Measurements from ENCODE around the gene PDE10A.

PDE10A gene

DNA sequence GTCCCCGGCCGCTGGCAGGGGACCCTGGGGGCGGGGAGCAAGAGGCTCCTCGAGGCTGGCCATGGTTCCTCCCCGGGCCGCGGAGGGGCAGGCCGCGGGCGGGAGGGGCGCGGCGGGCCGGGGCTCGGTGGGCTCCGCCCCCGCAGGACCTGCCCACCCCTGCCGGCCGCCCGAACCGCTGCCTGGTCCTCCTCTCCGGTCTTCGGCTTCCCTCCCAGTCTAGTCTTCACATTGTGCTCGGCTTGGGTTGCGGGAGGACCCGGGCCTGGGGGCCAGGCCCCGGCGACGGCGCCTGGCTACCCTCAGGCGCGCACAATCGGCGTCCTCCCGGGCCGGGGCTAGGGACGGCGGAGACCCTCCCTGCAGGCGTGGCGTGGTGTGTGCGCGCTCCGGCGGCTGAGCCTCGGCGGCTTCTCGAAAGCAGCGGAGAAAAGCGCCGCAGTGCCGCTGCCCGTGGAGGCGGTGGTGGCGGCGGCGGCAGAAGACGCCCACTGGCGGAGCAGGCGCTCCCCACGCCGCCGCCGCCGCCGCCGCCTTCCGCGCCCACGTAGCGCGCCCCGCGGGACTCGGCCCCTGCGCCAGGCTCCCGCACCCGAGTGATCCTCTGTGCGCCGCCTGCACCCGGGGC, at the start of gene PDE10A:
Gene PDE10A (minus strand): TSS at position 493 of the 628 bp plus-strand sequence. CDS start 430 bp downstream, at position 63.
- no peak within 1 kb of the TSS for H3K9ac ChIP-seq (ENCODE audit: low read length)
- peaks cover 29% of the 10 kb centered on the region for H3K4me1 ChIP-seq (ENCODE audit: control insufficient read depth, low read depth, low read length)
- H3K27me3 ChIP-seq (ENCODE audit: control insufficient read depth, insufficient read depth, low read length), result peaks cover 86% of the 10 kb centered on the region
- no peaks in the 10 kb centered on the region for H3K9me3 ChIP-seq (ENCODE audit: control insufficient read depth, low read depth, low read length)
- peak within 1 kb of the TSS; percentile 71 for H3K4me3 ChIP-seq (ENCODE audit: low read length)
- H3K36me3 ChIP-seq (ENCODE audit: control insufficient read depth, low read depth, low read length), result no peaks in the 10 kb centered on the region
- no peak within 1 kb of the TSS for H3K27ac ChIP-seq (ENCODE audit: low read length)

DNA sequence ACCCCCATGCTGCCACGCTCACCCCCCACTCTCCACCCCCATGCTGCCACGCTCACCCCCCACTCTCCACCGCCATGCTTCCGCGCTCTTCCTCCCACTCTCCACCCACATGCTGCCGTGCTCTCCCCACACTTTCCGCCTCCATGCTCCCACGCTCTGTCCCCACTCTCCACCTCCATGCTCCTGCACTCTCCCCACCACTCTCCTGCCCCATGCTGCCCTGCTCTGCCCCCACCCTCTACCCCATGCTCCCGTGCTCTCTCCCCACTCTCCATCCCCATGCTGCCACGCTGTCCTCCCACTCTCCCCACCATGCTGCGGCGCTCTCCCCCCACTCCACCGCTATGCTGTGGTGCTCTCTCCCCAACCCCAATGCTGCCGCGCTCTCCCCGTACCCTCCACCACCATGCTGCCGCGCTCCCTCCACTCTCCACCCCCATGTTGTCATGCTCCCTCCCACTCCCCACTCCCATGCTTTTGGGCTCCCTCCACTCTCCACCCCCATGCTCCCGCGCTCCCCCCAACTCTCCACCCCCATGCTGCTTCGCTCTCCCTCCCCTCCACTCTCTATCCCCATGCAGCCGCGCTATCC, 46.0 kb upstream of the PDE10A start:
- Histone ChIP-seq H3K36me3 (ENCODE audit: control insufficient read depth, low read depth, low read length) (no peaks in the 10 kb centered on the region), H3K4me3 (ENCODE audit: low read length) (no peak overlapping the region), H3K9ac (ENCODE audit: low read length) (no peak overlapping the region), H3K27ac (ENCODE audit: low read length) (no peak overlapping the region), H3K4me1 (ENCODE audit: control insufficient read depth, low read depth, low read length) (no peaks in the 10 kb centered on the region), H3K9me3 (ENCODE audit: control insufficient read depth, low read depth, low read length) (no peaks in the 10 kb centered on the region), H3K27me3 (ENCODE audit: control insufficient read depth, insufficient read depth, low read length) (no peaks in the 10 kb centered on the region)

DNA sequence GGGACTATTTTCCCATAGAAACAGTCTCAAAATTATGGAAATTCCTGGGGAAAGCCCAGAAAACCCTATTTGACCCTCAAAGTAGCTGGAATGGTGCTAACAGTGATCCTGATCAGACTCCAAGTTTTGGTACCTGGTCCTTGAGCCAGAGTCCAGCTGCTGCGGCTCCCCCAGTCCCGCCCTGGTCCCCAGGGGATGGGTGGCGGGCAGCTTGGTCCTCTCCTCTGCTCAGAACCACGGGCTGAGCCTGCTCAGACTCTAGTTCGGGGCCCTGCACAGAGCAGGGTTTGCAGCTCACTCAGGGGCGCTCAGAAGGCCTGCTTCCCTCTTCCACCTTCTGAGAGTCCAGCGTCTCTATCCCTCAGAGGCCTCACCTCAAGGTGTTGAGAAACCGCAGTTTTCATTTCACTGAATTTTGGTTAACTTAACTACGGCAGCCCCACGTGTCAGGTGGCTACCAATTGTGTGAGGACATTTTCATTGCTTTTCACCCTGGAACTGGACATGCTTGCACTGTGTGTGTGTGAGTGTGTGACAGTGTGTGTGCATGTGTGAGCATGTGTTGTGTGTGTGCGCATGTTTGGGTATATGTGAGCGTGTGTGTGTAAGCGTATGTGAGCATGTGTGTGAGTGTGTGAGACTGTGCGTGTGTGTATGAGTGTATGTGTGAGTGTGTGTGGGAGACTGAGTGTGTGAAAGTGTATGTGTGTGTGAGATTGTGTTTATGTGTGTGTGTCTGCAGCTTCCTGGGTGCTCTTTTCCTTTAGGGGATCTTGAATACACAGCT, 44.2 kb upstream of the PDE10A start:
- Histone ChIP-seq H3K36me3 (ENCODE audit: control insufficient read depth, low read depth, low read length) (no peaks in the 10 kb centered on the region), H3K27ac (ENCODE audit: low read length) (no peak overlapping the region), H3K9me3 (ENCODE audit: control insufficient read depth, low read depth, low read length) (no peaks in the 10 kb centered on the region), H3K27me3 (ENCODE audit: control insufficient read depth, insufficient read depth, low read length) (no peaks in the 10 kb centered on the region), H3K4me3 (ENCODE audit: low read length) (no peak overlapping the region), H3K4me1 (ENCODE audit: control insufficient read depth, low read depth, low read length) (no peaks in the 10 kb centered on the region), H3K9ac (ENCODE audit: low read length) (no peak overlapping the region)

DNA sequence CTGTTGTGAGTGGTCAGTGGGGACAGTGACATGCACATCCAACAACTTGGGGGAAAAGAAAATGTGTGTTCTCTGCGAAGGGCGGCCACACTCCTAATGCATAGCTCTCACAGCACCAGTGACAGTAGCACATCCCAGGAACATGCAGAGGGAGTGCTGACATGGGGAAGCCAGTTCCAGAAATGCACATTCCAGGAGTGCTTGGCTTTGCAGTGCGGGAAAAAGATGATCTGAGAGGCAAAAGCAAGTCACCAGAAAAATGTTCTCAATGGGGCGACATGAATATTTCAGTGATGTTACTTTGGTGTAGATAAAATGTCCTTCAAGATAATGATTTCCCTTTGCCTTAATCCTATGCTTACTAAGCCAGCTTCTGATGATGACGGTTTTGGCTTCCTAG, 42.9 kb upstream of the PDE10A start:
- Histone ChIP-seq H3K27ac (ENCODE audit: low read length) (no peak overlapping the region), H3K36me3 (ENCODE audit: control insufficient read depth, low read depth, low read length) (no peaks in the 10 kb centered on the region), H3K9me3 (ENCODE audit: control insufficient read depth, low read depth, low read length) (no peaks in the 10 kb centered on the region), H3K9ac (ENCODE audit: low read length) (no peak overlapping the region), H3K27me3 (ENCODE audit: control insufficient read depth, insufficient read depth, low read length) (no peaks in the 10 kb centered on the region), H3K4me3 (ENCODE audit: low read length) (no peak overlapping the region), H3K4me1 (ENCODE audit: control insufficient read depth, low read depth, low read length) (no peaks in the 10 kb centered on the region)

DNA sequence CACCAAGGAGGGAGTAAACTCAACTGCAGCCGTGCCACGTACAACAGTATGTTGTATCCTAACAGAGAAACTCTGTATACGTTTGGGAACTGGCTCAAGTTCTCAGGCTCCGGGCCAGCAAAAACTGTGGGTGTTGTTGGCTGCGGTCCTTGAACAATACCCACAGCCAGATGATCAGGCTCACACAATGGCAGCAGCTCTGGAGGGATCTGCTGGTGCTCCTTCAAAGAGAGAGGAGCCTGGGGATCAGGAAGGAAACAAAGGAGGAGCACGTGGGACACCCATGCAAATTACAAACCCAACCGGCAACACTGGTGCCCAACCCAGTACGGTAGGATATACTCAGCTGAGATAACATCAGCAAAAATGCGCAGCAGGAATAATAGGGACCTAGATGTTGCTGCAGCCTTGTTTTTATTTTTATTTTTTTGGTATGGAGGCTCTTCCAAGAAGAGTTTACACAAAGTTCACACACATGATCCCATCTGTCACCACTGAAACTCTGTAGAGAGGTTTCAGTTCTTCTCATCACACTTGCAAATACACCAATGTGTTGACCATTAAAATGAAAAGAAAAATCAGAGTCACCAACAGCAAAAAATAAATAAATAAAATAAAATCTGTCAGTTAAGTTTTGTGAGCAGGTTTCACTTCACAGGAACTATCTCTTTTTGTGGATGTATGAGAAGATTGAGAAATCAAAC, 41.2 kb upstream of the PDE10A start:
- no peaks in the 10 kb centered on the region for H3K36me3 ChIP-seq (ENCODE audit: control insufficient read depth, low read depth, low read length)
- H3K4me3 ChIP-seq (ENCODE audit: low read length), result no peak overlapping the region
- no peak overlapping the region for H3K27ac ChIP-seq (ENCODE audit: low read length)
- no peaks in the 10 kb centered on the region for H3K9me3 ChIP-seq (ENCODE audit: control insufficient read depth, low read depth, low read length)
- no peaks in the 10 kb centered on the region for H3K27me3 ChIP-seq (ENCODE audit: control insufficient read depth, insufficient read depth, low read length)
- no peak overlapping the region for H3K9ac ChIP-seq (ENCODE audit: low read length)
- no peaks in the 10 kb centered on the region for H3K4me1 ChIP-seq (ENCODE audit: control insufficient read depth, low read depth, low read length)

DNA sequence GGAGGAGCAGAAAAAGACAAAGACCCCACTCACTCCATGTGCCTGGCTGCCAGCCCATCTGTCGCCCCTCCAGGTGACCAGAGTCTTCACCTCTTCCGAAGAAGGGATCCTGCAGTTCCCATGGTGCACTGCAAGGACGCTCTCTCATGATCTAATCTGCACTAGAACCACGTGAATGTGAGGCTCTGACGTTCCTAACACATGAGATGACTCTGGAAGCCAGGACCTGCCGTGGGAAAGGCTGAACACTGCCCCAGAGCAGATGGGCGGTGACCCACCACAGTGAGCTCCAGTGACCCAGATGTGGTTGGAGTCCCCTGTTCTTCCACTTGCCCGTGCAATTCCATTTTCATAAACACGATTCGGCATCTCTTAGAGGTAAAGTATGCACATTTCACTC, 39.6 kb upstream of the PDE10A start:
- no peak overlapping the region for H3K4me3 ChIP-seq (ENCODE audit: low read length)
- H3K36me3 ChIP-seq (ENCODE audit: control insufficient read depth, low read depth, low read length), result no peaks in the 10 kb centered on the region
- no peaks in the 10 kb centered on the region for H3K4me1 ChIP-seq (ENCODE audit: control insufficient read depth, low read depth, low read length)
- H3K9me3 ChIP-seq (ENCODE audit: control insufficient read depth, low read depth, low read length), result no peaks in the 10 kb centered on the region
- H3K9ac ChIP-seq (ENCODE audit: low read length), result no peak overlapping the region
- H3K27ac ChIP-seq (ENCODE audit: low read length), result no peak overlapping the region
- no peaks in the 10 kb centered on the region for H3K27me3 ChIP-seq (ENCODE audit: control insufficient read depth, insufficient read depth, low read length)

DNA sequence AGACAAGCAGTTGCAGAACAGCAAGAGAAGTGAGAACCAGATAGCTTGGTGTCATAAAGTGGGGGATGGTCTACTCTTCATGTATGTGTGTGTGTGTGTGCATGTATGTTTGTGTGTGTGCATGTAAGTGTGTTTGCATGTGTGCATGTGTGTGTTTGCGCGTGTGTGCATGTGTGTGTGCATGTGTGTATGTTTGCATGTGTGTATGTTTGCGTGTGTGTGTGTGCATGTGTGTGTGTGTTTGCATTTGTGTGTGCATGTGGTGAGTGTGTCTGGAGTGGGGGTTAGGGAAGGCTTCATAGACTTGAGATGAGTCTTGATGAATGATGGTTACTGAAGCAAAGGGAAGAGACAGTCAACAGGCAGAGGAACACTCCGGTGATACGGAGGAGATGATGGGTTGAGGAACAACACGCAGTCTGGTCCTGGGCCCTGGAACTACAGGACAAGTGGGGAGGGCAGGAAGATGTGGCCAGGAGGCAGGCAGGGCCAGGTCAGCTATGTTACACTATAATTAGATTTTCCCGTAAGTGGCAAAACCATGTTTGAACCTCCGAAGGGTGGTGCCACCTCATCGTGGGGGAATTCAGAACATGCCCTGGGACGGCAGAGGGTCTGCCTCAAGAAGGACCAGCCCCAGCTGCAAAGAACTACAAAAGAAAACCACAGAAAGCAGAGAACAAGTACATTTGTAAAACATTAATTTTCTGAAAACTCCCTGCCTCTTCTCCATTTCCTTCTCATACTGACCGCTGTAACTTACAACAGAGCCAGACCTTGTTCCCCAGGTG, 38.7 kb upstream of the PDE10A start:
- no peaks in the 10 kb centered on the region for H3K36me3 ChIP-seq (ENCODE audit: control insufficient read depth, low read depth, low read length)
- no peaks in the 10 kb centered on the region for H3K4me1 ChIP-seq (ENCODE audit: control insufficient read depth, low read depth, low read length)
- no peaks in the 10 kb centered on the region for H3K27me3 ChIP-seq (ENCODE audit: control insufficient read depth, insufficient read depth, low read length)
- no peak overlapping the region for H3K4me3 ChIP-seq (ENCODE audit: low read length)
- H3K9ac ChIP-seq (ENCODE audit: low read length), result no peak overlapping the region
- no peak overlapping the region for H3K27ac ChIP-seq (ENCODE audit: low read length)
- H3K9me3 ChIP-seq (ENCODE audit: control insufficient read depth, low read depth, low read length), result no peaks in the 10 kb centered on the region

DNA sequence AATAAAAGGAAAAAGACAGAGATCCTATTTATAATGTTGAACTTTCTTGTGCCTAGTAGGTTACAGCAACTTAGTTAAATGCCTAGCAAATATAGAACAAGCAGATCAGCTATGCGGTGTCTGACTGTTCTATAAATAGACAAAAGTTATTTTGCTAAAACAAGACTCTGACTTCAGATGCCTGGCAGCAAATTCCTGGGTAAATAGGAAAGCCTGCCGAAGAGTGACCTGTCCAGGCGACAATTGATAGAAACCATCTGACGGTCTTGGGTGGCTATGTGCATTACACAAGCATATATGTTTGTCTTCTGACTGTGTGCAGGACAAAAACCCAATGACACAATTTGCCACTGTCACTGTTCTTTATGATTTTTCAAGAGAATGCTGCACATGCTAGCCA, 38.0 kb upstream of the PDE10A start:
- Histone ChIP-seq H3K36me3 (ENCODE audit: control insufficient read depth, low read depth, low read length) (no peaks in the 10 kb centered on the region), H3K4me1 (ENCODE audit: control insufficient read depth, low read depth, low read length) (no peaks in the 10 kb centered on the region), H3K4me3 (ENCODE audit: low read length) (no peak overlapping the region), H3K9ac (ENCODE audit: low read length) (no peak overlapping the region), H3K27me3 (ENCODE audit: control insufficient read depth, insufficient read depth, low read length) (no peaks in the 10 kb centered on the region), H3K27ac (ENCODE audit: low read length) (no peak overlapping the region), H3K9me3 (ENCODE audit: control insufficient read depth, low read depth, low read length) (no peaks in the 10 kb centered on the region)

DNA sequence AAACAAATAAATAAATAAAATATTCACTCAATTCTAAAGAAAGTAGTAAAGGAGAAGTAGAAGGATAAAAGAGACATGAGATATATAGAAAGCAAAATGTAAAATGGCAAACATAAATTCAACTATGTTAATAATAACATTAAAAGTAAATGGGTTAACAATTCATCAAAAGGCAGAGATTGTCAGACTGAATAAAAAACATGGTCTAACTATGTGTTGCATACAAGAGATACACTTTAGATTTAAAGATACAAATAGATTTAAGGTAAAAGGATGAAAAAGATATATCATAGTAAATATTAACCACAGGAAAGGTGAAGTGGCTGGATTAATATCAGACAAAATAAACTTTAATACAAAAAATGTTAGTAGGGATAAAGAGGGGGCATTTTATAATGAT, 35.8 kb upstream of the PDE10A start:
- peaks cover 3% of the 10 kb centered on the region for H3K4me1 ChIP-seq (ENCODE audit: control insufficient read depth, low read depth, low read length)
- H3K9ac ChIP-seq (ENCODE audit: low read length), result no peak overlapping the region
- H3K27ac ChIP-seq (ENCODE audit: low read length), result no peak overlapping the region
- H3K4me3 ChIP-seq (ENCODE audit: low read length), result no peak overlapping the region
- H3K36me3 ChIP-seq (ENCODE audit: control insufficient read depth, low read depth, low read length), result no peaks in the 10 kb centered on the region
- no peaks in the 10 kb centered on the region for H3K27me3 ChIP-seq (ENCODE audit: control insufficient read depth, insufficient read depth, low read length)
- H3K9me3 ChIP-seq (ENCODE audit: control insufficient read depth, low read depth, low read length), result no peaks in the 10 kb centered on the region

DNA sequence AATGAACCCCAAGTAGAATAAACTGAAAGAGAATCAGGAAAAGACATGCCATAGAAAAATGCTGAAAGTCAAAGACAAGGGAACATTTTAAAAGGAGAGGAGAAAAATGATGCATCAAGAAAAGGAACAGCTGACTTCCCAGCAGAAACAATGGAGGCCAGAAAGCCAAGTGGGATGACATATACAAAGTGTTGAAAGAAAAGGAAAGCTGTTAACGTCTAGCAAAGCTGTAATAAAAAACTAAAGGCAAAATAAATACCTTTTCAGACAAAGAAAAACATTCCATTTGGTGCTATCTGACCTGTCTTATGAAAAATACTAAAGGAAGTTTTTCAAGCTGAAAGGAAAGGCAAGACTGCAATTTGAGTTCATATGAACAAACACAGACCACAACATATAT, 34.1 kb upstream of the PDE10A start:
- H3K9ac ChIP-seq (ENCODE audit: low read length), result no peak overlapping the region
- H3K9me3 ChIP-seq (ENCODE audit: control insufficient read depth, low read depth, low read length), result no peaks in the 10 kb centered on the region
- peaks cover 3% of the 10 kb centered on the region for H3K4me1 ChIP-seq (ENCODE audit: control insufficient read depth, low read depth, low read length)
- no peak overlapping the region for H3K4me3 ChIP-seq (ENCODE audit: low read length)
- no peaks in the 10 kb centered on the region for H3K27me3 ChIP-seq (ENCODE audit: control insufficient read depth, insufficient read depth, low read length)
- no peaks in the 10 kb centered on the region for H3K36me3 ChIP-seq (ENCODE audit: control insufficient read depth, low read depth, low read length)
- no peak overlapping the region for H3K27ac ChIP-seq (ENCODE audit: low read length)
